ENCODE measurements around the gene ATP1B4. TPM values are rescaled to one million over a fixed set of nuclear protein-coding genes. Genes with fewer than 3 reads are reported as not detected.

The ATP1B4 gene
- total RNA-seq, 1 donor from 2014 or later = not detected

DNA sequence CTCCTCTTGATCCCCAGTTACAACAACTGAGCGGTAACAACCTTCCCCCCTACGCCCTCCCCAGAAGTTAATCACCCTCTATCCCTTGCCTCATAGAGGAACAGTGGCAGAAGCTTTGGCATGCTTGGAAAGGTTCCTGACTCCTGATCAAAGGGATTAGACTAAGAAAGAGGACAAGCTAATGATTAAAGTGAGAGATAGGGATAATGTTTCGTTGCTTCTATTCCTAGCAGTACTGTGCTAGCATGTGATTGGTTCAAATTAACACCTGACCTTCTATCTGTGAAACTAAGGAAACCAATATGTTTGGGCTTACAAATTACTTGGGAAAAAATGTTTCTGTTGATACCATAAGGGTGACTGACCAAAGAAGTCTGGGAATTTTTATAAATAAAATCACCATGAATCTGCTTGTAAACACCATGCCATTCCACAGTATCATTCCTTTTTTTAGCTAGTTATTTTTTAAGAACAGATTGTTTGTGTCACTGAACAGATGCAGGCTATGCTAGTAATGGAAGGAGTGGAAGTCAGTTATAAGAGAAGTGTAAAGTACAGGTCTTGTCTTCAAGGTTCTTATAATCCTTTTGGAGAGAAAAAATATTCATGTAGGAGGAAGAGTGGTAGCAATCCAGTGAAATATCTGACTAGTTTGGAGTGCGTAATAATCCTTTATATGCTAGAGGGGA lies 11.3 kb upstream of the ATP1B4 start:
- DNase-seq (ENCODE audit: low read depth) = no peak
- no peaks in the 10 kb centered on the region for H3K36me3 ChIP-seq (ENCODE audit: control insufficient read depth, insufficient read depth, low read length)
- no peaks in the 10 kb centered on the region for H3K27me3 ChIP-seq (ENCODE audit: control insufficient read depth, insufficient read depth, low read length)
- no peak overlapping the region for H3K4me3 ChIP-seq (ENCODE audit: low read depth, low read length)
- TF ChIP-seq CTCF (IDR thresholded peaks at IDR 0.05; ENCODE audit: insufficient read depth, low read length, poor library complexity, severe bottlenecking) = no peak

DNA sequence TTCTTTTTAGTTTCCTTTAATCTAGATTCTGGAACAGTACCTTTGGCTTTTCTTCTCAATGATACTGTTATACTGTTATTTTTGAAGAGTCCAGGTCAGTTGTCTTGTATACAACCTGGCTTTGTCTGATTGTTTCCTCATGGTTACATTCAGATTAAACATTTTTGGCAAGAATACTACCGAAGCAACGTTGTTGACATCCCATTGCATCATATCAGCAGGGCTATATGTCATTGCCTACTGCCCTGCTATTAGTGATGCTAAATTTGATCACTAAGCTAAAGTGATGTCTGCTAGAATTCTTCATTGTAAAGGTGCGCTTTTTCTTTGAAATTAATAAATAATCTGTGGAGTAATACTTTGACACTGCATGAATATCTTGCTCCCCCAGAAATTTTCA lies 5.8 kb upstream of the ATP1B4 start:
- no peak for TF ChIP-seq CTCF (IDR thresholded peaks at IDR 0.05; ENCODE audit: insufficient read depth, low read length, poor library complexity, severe bottlenecking)
- no peak overlapping the region for H3K4me3 ChIP-seq (ENCODE audit: low read depth, low read length)
- no peaks in the 10 kb centered on the region for H3K36me3 ChIP-seq (ENCODE audit: control insufficient read depth, insufficient read depth, low read length)
- DNase-seq (ENCODE audit: low read depth) = no peak
- H3K27me3 ChIP-seq (ENCODE audit: control insufficient read depth, insufficient read depth, low read length) = no peaks in the 10 kb centered on the region

GRCh38 chrX:120357186-120357585 lies 4.7 kb upstream of the ATP1B4 start:
- no peaks in the 10 kb centered on the region for H3K36me3 ChIP-seq (ENCODE audit: control insufficient read depth, insufficient read depth, low read length)
- DNase-seq (ENCODE audit: low read depth) = no peak
- no peak overlapping the region for H3K4me3 ChIP-seq (ENCODE audit: low read depth, low read length)
- no peak for TF ChIP-seq CTCF (IDR thresholded peaks at IDR 0.05; ENCODE audit: insufficient read depth, low read length, poor library complexity, severe bottlenecking)
- no peaks in the 10 kb centered on the region for H3K27me3 ChIP-seq (ENCODE audit: control insufficient read depth, insufficient read depth, low read length)

DNA sequence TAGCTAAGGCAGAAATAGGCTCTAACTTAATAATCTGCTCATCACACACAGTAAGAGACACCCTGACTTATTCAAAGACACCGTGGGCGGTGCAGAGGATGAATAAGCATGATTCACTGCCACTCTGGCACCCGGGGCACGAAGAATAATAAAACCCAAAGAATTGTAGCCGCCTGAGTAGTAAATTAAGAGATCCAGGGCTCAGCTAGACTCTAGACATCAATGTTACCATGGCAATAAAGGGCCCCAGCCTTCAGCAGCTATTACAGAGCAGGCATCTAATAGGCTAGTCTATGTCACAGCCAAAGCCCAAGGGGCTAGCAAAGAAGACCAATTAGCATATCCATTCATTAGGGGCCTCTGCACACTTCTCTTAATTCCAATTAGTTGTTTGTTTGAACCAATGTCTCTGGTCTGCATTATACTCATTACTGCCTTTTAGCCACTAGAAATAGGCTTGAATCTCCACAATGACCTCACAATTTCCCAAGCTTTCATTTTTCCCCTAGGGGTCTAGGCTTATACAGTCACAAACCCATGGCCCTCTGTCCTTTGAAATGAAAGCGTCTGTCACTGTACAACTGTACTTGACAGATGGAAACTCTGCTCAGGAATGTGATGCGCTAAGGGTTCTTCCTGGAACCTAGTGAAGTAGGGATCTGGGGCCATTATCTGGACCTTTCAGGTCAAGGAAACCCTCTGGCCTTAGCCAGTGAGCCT lies 3.0 kb upstream of the ATP1B4 start:
- Histone ChIP-seq H3K4me3 (ENCODE audit: low read depth, low read length) (no peak overlapping the region), H3K27me3 (ENCODE audit: control insufficient read depth, insufficient read depth, low read length) (no peaks in the 10 kb centered on the region), H3K36me3 (ENCODE audit: control insufficient read depth, insufficient read depth, low read length) (no peaks in the 10 kb centered on the region)
- TF ChIP-seq CTCF (IDR thresholded peaks at IDR 0.05; ENCODE audit: insufficient read depth, low read length, poor library complexity, severe bottlenecking) = no peak
- peak; percentile 21 for DNase-seq (ENCODE audit: low read depth)

GRCh38 chrX:120365320-120365719 lies 3.4 kb downstream of the ATP1B4 start:
- Histone ChIP-seq H3K36me3 (ENCODE audit: control insufficient read depth, insufficient read depth, low read length) (no peaks in the 10 kb centered on the region), H3K27me3 (ENCODE audit: control insufficient read depth, insufficient read depth, low read length) (no peaks in the 10 kb centered on the region), H3K4me3 (ENCODE audit: low read depth, low read length) (no peak overlapping the region)
- DNase-seq (ENCODE audit: low read depth) = no peak
- peak; percentile 44 for TF ChIP-seq CTCF (IDR thresholded peaks at IDR 0.05; ENCODE audit: insufficient read depth, low read length, poor library complexity, severe bottlenecking)
